Uterus (tissue), 2 donors: ENCODE data around the gene CNIH2.

Experiments used
- CTCF ChIP-seq, 4 experiments: fragments of 200-600 bp in 2 of 4; fragments of 450-650 bp in 2 of 4; sonication (generic) in 2 of 4; IDR thresholded peaks; one replicate each; pipeline ENCODE4 v1.5.1; 2016 to 2019; ENCODE audit warnings: antibody characterized with exemption in 4 of 4, mild to moderate bottlenecking in 2 of 4, moderate library complexity in 1 of 4
- POLR2A ChIP-seq, 2 donors: fragments of 450-650 bp; IDR thresholded peaks; one replicate each; pipeline ENCODE4 v1.6.1; 2016; ENCODE audit warnings: antibody characterized with exemption in 2 of 2, mild to moderate bottlenecking in 1 of 2, moderate library complexity in 1 of 2

GRCh38 chr11:66290330-66290621 is 12.3 kb downstream of the CNIH2 start:
- TF ChIP-seq CTCF (IDR thresholded peaks at IDR 0.05) = no peak
- no peak for TF ChIP-seq POLR2A (IDR thresholded peaks at IDR 0.05)
